ENCODE measurements around the gene SMC1A. TPM values are rescaled to one million over a fixed set of nuclear protein-coding genes. Genes with fewer than 3 reads are reported as not detected.
"Not testable (repeated sequence)": the region's sequence is repeated elsewhere in the genome, so short reads cannot be mapped to it uniquely, and the experiment has no call there.

Gene SMC1A
- total RNA-seq, 1 experiment from 2014 or later = 31.8 TPM

GRCh38 chrX:53422861-53423306 is 430 bp upstream of the SMC1A start, which contains the start of gene RIBC1:
Gene RIBC1, plus strand, starts transcription at chrX:53422873. Its CDS starts 3,404 bp downstream, at chrX:53426277.
- no peak for DNase-seq (ENCODE audit: low spot score)

- no peak for DNase-seq (ENCODE audit: low spot score)
Observed at GRCh38 chrX:53421772-53422085, 725 bp downstream of the SMC1A start.

GRCh38 chrX:53421125-53421524 is 1.3 kb downstream of the SMC1A start:
- DNase-seq (ENCODE audit: low spot score) = no peak

- DNase-seq (ENCODE audit: low spot score) = not testable (repeated sequence)
Observed at GRCh38 chrX:53420351-53420750, 2.1 kb downstream of the SMC1A start.

GRCh38 chrX:53412446-53412845 is 10.0 kb downstream of the SMC1A start:
- DNase-seq (ENCODE audit: low spot score) = no peak

GRCh38 chrX:53403535-53403934 is 18.9 kb downstream of the SMC1A start:
- no peak for DNase-seq (ENCODE audit: low spot score)

- no peak for DNase-seq (ENCODE audit: low spot score)
Observed at GRCh38 chrX:53398216-53398615, 24.2 kb downstream of the SMC1A start.

- DNase-seq (ENCODE audit: low spot score) = no peak
Observed at GRCh38 chrX:53395605-53396298, 26.7 kb downstream of the SMC1A start.

GRCh38 chrX:53383376-53384076 is 38.9 kb downstream of the SMC1A start:
- DNase-seq (ENCODE audit: low spot score) = no peak

- no peak for DNase-seq (ENCODE audit: low spot score)
Observed at GRCh38 chrX:53379747-53380146, 42.7 kb downstream of the SMC1A start.

- DNase-seq (ENCODE audit: low spot score) = no peak
Observed at GRCh38 chrX:53379008-53379710, 43.3 kb downstream of the SMC1A start.

- DNase-seq (ENCODE audit: low spot score) = no peak
Observed at GRCh38 chrX:53377464-53377863, 45.0 kb downstream of the SMC1A start.

- no peak for DNase-seq (ENCODE audit: low spot score)
Observed at GRCh38 chrX:53376888-53377287, 45.6 kb downstream of the SMC1A start.

GRCh38 chrX:53374923-53375322 is 47.5 kb downstream of the SMC1A start:
- no peak for DNase-seq (ENCODE audit: low spot score)

GRCh38 chrX:53374222-53374820 is 48.1 kb downstream of the SMC1A start:
- no peak for DNase-seq (ENCODE audit: low spot score)

- no peak for DNase-seq (ENCODE audit: low spot score)
Observed at GRCh38 chrX:53373307-53373706, 49.1 kb downstream of the SMC1A start.

GRCh38 chrX:53366454-53366853 is 56.0 kb downstream of the SMC1A start:
- not testable (repeated sequence) for DNase-seq (ENCODE audit: low spot score)

- DNase-seq (ENCODE audit: low spot score) = no peak
Observed at GRCh38 chrX:53362449-53362848, 60.0 kb downstream of the SMC1A start.

- DNase-seq (ENCODE audit: low spot score) = no peak
Observed at GRCh38 chrX:53357799-53358530, 64.5 kb downstream of the SMC1A start.

- DNase-seq (ENCODE audit: low spot score) = peak; percentile 6
Observed at GRCh38 chrX:53356186-53356585, 66.3 kb downstream of the SMC1A start.

GRCh38 chrX:53354669-53355068 is 67.8 kb downstream of the SMC1A start:
- DNase-seq (ENCODE audit: low spot score) = no peak

- DNase-seq (ENCODE audit: low spot score) = no peak
Observed at GRCh38 chrX:53347948-53348347, 74.5 kb downstream of the SMC1A start.

Measured in H4 (cell line).